NT2/D1 (cell line): Measurements from ENCODE around the gene PCSK9.

ENCODE experiments used
- YY1 ChIP-seq: IDR thresholded peaks from 2 replicates; pipeline ENCODE4 v1.6.1; 2011; ENCODE audit not compliant: insufficient read length, insufficient read depth
- ZNF274 ChIP-seq: IDR thresholded peaks from 2 replicates; pipeline ENCODE4 v1.6.1; 2011; ENCODE audit warnings: mild to moderate bottlenecking, low read depth, low read length

- TF ChIP-seq YY1 (no peak), ZNF274 (no peak)
Observed at GRCh38 chr1:54993140-54993539, 46.2 kb upstream of the PCSK9 start.
